ENCODE data around the gene NBAS. TPM values are rescaled to one million over a fixed set of nuclear protein-coding genes. Genes with fewer than 3 reads are reported as not detected.

The NBAS gene
- total RNA-seq, 2 experiments from 2014 or later, result 24.3 to 25.5 TPM

GRCh38 chr2:15584767-15585469, 23.8 kb upstream of the NBAS start:
- intact Hi-C loops (cut with DNase I, micrococcal nuclease), result no loop called here
- no peak for ATAC-seq (ENCODE audit: poor library complexity)
- TF ChIP-seq, protein P1, sequence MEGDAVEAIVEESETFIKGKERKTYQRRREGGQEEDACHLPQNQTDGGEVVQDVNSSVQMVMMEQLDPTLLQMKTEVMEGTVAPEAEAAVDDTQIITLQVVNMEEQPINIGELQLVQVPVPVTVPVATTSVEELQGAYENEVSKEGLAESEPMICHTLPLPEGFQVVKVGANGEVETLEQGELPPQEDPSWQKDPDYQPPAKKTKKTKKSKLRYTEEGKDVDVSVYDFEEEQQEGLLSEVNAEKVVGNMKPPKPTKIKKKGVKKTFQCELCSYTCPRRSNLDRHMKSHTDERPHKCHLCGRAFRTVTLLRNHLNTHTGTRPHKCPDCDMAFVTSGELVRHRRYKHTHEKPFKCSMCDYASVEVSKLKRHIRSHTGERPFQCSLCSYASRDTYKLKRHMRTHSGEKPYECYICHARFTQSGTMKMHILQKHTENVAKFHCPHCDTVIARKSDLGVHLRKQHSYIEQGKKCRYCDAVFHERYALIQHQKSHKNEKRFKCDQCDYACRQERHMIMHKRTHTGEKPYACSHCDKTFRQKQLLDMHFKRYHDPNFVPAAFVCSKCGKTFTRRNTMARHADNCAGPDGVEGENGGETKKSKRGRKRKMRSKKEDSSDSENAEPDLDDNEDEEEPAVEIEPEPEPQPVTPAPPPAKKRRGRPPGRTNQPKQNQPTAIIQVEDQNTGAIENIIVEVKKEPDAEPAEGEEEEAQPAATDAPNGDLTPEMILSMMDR (IDR thresholded peaks at IDR 0.05), result no peak
- no peak for DNase-seq
- Mint-ChIP-seq H3K27me3 (no peaks in the 10 kb centered on the region), H3K27ac (no peak overlapping the region), H3K4me3 (no peak overlapping the region), H3K9me3 (no peaks in the 10 kb centered on the region), H3K4me1 (ENCODE audit: low read depth) (no peaks in the 10 kb centered on the region), H3K36me3 (ENCODE audit: low read depth) (no peaks in the 10 kb centered on the region)
- ChIA-PET POLR2A (no interaction called here), CTCF (no interaction called here)
- no peak overlapping the region for H3K27ac ChIP-seq (ENCODE audit: low read depth in 1 of 2, low read length in 2 of 2)
- H3K4me3 ChIP-seq (ENCODE audit: low read length), result no peak overlapping the region
- no peaks in the 10 kb centered on the region for H3K4me1 ChIP-seq (ENCODE audit: insufficient read depth, low read length)
- H3K36me3 ChIP-seq (ENCODE audit: insufficient read depth, low read length), result no peaks in the 10 kb centered on the region
- H3K9me3 ChIP-seq (ENCODE audit: control insufficient read depth in 1 of 2, insufficient read depth in 1 of 2, low read length in 2 of 2), result no peaks in the 10 kb centered on the region
- no peaks in the 10 kb centered on the region for H3K27me3 ChIP-seq (ENCODE audit: control insufficient read depth in 1 of 2, insufficient read depth in 2 of 2, low read length in 2 of 2)

GRCh38 chr2:15584316-15584715, 23.2 kb upstream of the NBAS start:
- ATAC-seq (ENCODE audit: poor library complexity) (no peak), DNase-seq (no peak)
- no peaks in the 10 kb centered on the region for H3K27me3 Mint-ChIP-seq
- H3K4me3 Mint-ChIP-seq, result no peak overlapping the region
- ChIA-PET POLR2A (no interaction called here), CTCF (no interaction called here)
- H3K4me1 Mint-ChIP-seq (ENCODE audit: low read depth), result no peaks in the 10 kb centered on the region
- Histone ChIP-seq H3K27me3 (ENCODE audit: control insufficient read depth in 1 of 2, insufficient read depth in 2 of 2, low read length in 2 of 2) (no peaks in the 10 kb centered on the region), H3K4me3 (ENCODE audit: low read length) (no peak overlapping the region), H3K9me3 (ENCODE audit: control insufficient read depth in 1 of 2, insufficient read depth in 1 of 2, low read length in 2 of 2) (no peaks in the 10 kb centered on the region), H3K36me3 (ENCODE audit: insufficient read depth, low read length) (no peaks in the 10 kb centered on the region), H3K4me1 (ENCODE audit: insufficient read depth, low read length) (no peaks in the 10 kb centered on the region), H3K27ac (ENCODE audit: low read depth in 1 of 2, low read length in 2 of 2) (no peak overlapping the region)
- intact Hi-C loops (cut with DNase I, micrococcal nuclease), result no loop called here
- H3K9me3 Mint-ChIP-seq, result no peaks in the 10 kb centered on the region
- H3K36me3 Mint-ChIP-seq (ENCODE audit: low read depth), result no peaks in the 10 kb centered on the region
- no peak overlapping the region for H3K27ac Mint-ChIP-seq
- TF ChIP-seq, protein P1 (IDR thresholded peaks at IDR 0.05), result no peak

GRCh38 chr2:15583826-15584225, 22.7 kb upstream of the NBAS start:
- TF ChIP-seq, protein P1 (IDR thresholded peaks at IDR 0.05), result no peak
- H3K9me3 ChIP-seq (ENCODE audit: control insufficient read depth in 1 of 2, insufficient read depth in 1 of 2, low read length in 2 of 2), result no peaks in the 10 kb centered on the region
- no peaks in the 10 kb centered on the region for H3K4me1 Mint-ChIP-seq (ENCODE audit: low read depth)
- H3K4me3 Mint-ChIP-seq, result no peak overlapping the region
- POLR2A ChIA-PET, result no interaction called here
- no peaks in the 10 kb centered on the region for H3K27me3 Mint-ChIP-seq
- no peaks in the 10 kb centered on the region for H3K36me3 ChIP-seq (ENCODE audit: insufficient read depth, low read length)
- DNase-seq (no peak), ATAC-seq (ENCODE audit: poor library complexity) (no peak)
- intact Hi-C loops (cut with DNase I, micrococcal nuclease), result no loop called here
- CTCF ChIA-PET, result no interaction called here
- no peaks in the 10 kb centered on the region for H3K36me3 Mint-ChIP-seq (ENCODE audit: low read depth)
- no peaks in the 10 kb centered on the region for H3K4me1 ChIP-seq (ENCODE audit: insufficient read depth, low read length)
- H3K27me3 ChIP-seq (ENCODE audit: control insufficient read depth in 1 of 2, insufficient read depth in 2 of 2, low read length in 2 of 2), result no peaks in the 10 kb centered on the region
- H3K4me3 ChIP-seq (ENCODE audit: low read length), result no peak overlapping the region
- no peak overlapping the region for H3K27ac Mint-ChIP-seq
- no peak overlapping the region for H3K27ac ChIP-seq (ENCODE audit: low read depth in 1 of 2, low read length in 2 of 2)
- H3K9me3 Mint-ChIP-seq, result no peaks in the 10 kb centered on the region

All from CD4-positive, alpha-beta T cell (primary cell).